PC-9 (cell line): ENCODE data around the gene CHKB. TPM values are rescaled to one million over a fixed set of nuclear protein-coding genes. Genes with fewer than 3 reads are reported as not detected.

ENCODE experiments used
- BruUV-seq: library from RNA; stranded (reverse); fragments of 400-500 nt; replicated peaks from 2 replicates; lab custom pipeline; 2021; lab: Mats Ljungman, UMichigan
- CTCF ChIA-PET: fragments of 300-600 bp; sonication (Branson Sonifier 250); formaldehyde crosslinking; loops from one replicate; lab custom pipeline; 2022; ENCODE audit warnings: antibody characterized with exemption; lab: Charles Lee
- POLR2A ChIA-PET: fragments of 300-600 bp; sonication (Branson Sonifier 250); formaldehyde crosslinking; loops from one replicate; lab custom pipeline; 2022; ENCODE audit warnings: antibody characterized with exemption; ENCODE audit not compliant: unreplicated experiment; lab: Charles Lee
- DNase-seq, 2 experiments: peaks; one replicate each; pipeline versions ENCODE4 v3.0.0 to v3.0.0-alpha.2; 2015 to 2022; ENCODE audit warnings: mixed read lengths in 1 of 2
- H2AFZ ChIP-seq: fragments of 200-600 bp; sonication (generic); 2 replicates; pipeline ENCODE4 v1.8.1; 2017; ENCODE audit warnings: antibody characterized with exemption
- H3F3A ChIP-seq: fragments of 200-600 bp; sonication (generic); 2 replicates; pipeline ENCODE4 v1.8.1; 2017; ENCODE audit warnings: antibody characterized with exemption, mild to moderate bottlenecking, low read depth; ENCODE audit not compliant: insufficient read depth
- H3K27ac ChIP-seq: fragments of 200-600 bp; sonication (generic); 2 replicates; pipeline ENCODE4 v1.6.1; 2016; ENCODE audit warnings: mixed run types
- H3K27me3 ChIP-seq: fragments of 200-600 bp; sonication (generic); 2 replicates; pipeline ENCODE4 v1.6.1; 2016; ENCODE audit warnings: low read depth, mixed run types; ENCODE audit not compliant: insufficient read depth
- H3K36me3 ChIP-seq: fragments of 200-600 bp; sonication (generic); 2 replicates; pipeline ENCODE4 v1.6.1; 2016; ENCODE audit warnings: low read depth, mixed run types
- H3K4me1 ChIP-seq: fragments of 200-600 bp; sonication (generic); replicated peaks from 2 replicates; pipeline ENCODE4 v1.6.1; 2016; ENCODE audit warnings: mixed run types; ENCODE audit not compliant: insufficient read depth
- H3K4me2 ChIP-seq: fragments of 200-600 bp; sonication (generic); 2 replicates; pipeline ENCODE4 v1.6.1; 2017; ENCODE audit warnings: mixed run types
- H3K4me3 ChIP-seq: fragments of 200-600 bp; sonication (generic); 2 replicates; pipeline ENCODE4 v1.6.1; 2016; ENCODE audit warnings: mixed run types
- H3K79me2 ChIP-seq: fragments of 200-600 bp; sonication (generic); 2 replicates; pipeline ENCODE4 v1.6.1; 2017; ENCODE audit warnings: low read depth, mixed run types
- H3K9me2 ChIP-seq: fragments of 200-600 bp; sonication (generic); 2 replicates; pipeline ENCODE4 v1.8.1; 2017; ENCODE audit warnings: mild to moderate bottlenecking; ENCODE audit not compliant: insufficient read depth
- H3K9me3 ChIP-seq: fragments of 200-600 bp; sonication (generic); 2 replicates; pipeline ENCODE4 v1.8.1; 2016; ENCODE audit warnings: low read depth; ENCODE audit not compliant: insufficient read depth
- H4K20me1 ChIP-seq: fragments of 200-600 bp; sonication (generic); 2 replicates; pipeline ENCODE4 v1.8.1; 2017; ENCODE audit not compliant: insufficient read depth
- CTCF ChIP-seq: fragments of 200-600 bp; sonication (generic); conservative IDR thresholded peaks from 2 replicates; pipeline ENCODE4 v1.6.1; 2017; ENCODE audit warnings: mixed run types, antibody characterized with exemption, mild to moderate bottlenecking, moderate library complexity
- EZH2 ChIP-seq: fragments of 200-600 bp; sonication (generic); IDR thresholded peaks from 2 replicates; pipeline ENCODE4 v1.8.0; 2017; ENCODE audit warnings: antibody characterized with exemption, low read depth
- intact Hi-C: fragments of 100-400 bp; cut with micrococcal nuclease; formaldehyde crosslinking; loops from one replicate; pipeline ENCODE4 v1.10.0; 2022; ENCODE audit not compliant: unreplicated experiment
- total RNA-seq: library from RNA; stranded (reverse); gene quantifications from 2 replicates; pipeline ENCODE4 v1.2.3, GENCODE V29; 2021

The CHKB gene
- total RNA-seq, 1 experiment from 2014 or later: 60.0 TPM

GRCh38 chr22:50621948-50622722, 39.5 kb upstream of the CHKB start:
- intact Hi-C loops: loop anchor here (2.0 to 5.0 kb wide), 3 partner anchors 69 to 370 kb away; partner anchors contain the start of gene HDAC10
- no TSS peak for BruUV-seq
- POLR2A ChIA-PET: no interaction called here

DNA sequence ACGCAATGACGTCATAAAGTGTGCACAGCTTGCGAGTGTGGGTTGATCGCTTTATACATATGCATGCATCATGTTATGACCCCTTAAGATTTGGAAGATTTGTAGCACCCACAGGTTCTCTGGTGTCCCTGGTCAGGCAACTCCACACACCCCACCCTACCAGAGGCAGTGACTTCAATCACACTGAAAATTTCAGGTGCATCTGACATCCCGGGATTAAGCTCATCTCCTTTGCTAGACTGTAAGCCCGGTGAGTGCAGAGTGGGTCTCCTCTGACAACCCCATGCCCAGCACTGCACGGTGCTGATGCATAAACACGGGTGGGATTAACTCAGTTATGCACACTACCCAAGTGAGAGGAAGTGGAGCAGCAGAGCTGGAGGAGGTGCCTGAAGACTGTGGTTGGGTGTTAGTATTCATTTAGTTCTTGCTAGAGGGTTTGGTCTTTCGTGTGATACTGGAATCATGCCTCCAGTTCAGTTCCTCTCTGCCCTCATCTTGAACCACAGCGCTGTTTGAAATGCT, 38.8 kb upstream of the CHKB start:
- Histone ChIP-seq H3K4me1 (peaks cover 31% of the 10 kb centered on the region), H3K79me2 (no peaks in the 10 kb centered on the region), H3K27ac (no peak overlapping the region), H3F3A (peaks cover 15% of the 10 kb centered on the region), H4K20me1 (no peaks in the 10 kb centered on the region), H2AFZ (peak overlapping the region; percentile 61), H3K9me2 (no peaks in the 10 kb centered on the region), H3K9me3 (no peaks in the 10 kb centered on the region), H3K36me3 (no peaks in the 10 kb centered on the region), H3K4me2 (peak overlapping the region; percentile 81), H3K4me3 (peak overlapping the region; percentile 38; the same call in 1 of the 2 replicates), H3K27me3 (no peaks in the 10 kb centered on the region)
- DNase-seq: no peak
- BruUV-seq: no TSS peak
- POLR2A ChIA-PET: interaction anchor here (0.6 kb wide), 1 partner anchor 114 kb away, joined by 3 read pairs; the partner anchor contains the start of genes LMF2 and NCAPH2
- intact Hi-C loops: loop anchor here (2.0 to 5.0 kb wide), 3 partner anchors 69 to 369 kb away; partner anchors contain the start of gene HDAC10
- TF ChIP-seq EZH2 (no peak), CTCF (no peak)
- CTCF ChIA-PET: interaction anchor here (1.3 to 2.0 kb wide), 2 partner anchors 58 to 96 kb away, joined by 8 to 9 read pairs; partner anchors contain the start of genes SCO2 and SYCE3

More at GRCh38 chr22:50621948-50622722, 39.5 kb upstream of the CHKB start:
- Histone ChIP-seq H3K36me3 (no peaks in the 10 kb centered on the region), H3K4me1 (peaks cover 34% of the 10 kb centered on the region), H2AFZ (peak overlapping the region; percentile 61), H3K4me3 (peak overlapping the region; percentile 38; the same call in 1 of the 2 replicates), H3K9me2 (no peaks in the 10 kb centered on the region), H3K79me2 (no peaks in the 10 kb centered on the region), H3K4me2 (peak overlapping the region; percentile 81), H3K27ac (no peak overlapping the region), H4K20me1 (no peaks in the 10 kb centered on the region), H3F3A (peaks cover 15% of the 10 kb centered on the region), H3K27me3 (no peaks in the 10 kb centered on the region), H3K9me3 (no peaks in the 10 kb centered on the region)
- DNase-seq: no peak
- CTCF ChIA-PET: interaction anchor here (2.0 kb wide), 1 partner anchor 96 kb away, joined by 8 read pairs; the partner anchor contains the start of gene SCO2
- no peak for TF ChIP-seq EZH2
- TF ChIP-seq CTCF: peak; percentile 45; the same call in 1 of the 2 replicates
